PC-3 (cell line): ENCODE data around the gene ACTN4.

ENCODE experiments used
- EZH2 ChIP-seq: fragments of 300-600 bp; sonication (generic); IDR thresholded peaks from one replicate; pipeline ENCODE4 v1.6.1; 2017; ENCODE audit warnings: antibody characterized with exemption, mild to moderate bottlenecking, low read length; ENCODE audit not compliant: unreplicated experiment
- TF ChIP-seq, protein P1 (sequence below): fragments of 300-600 bp; sonication (generic); conservative IDR thresholded peaks from 2 replicates; pipeline ENCODE4 v1.5.1; 2017; ENCODE audit warnings: antibody characterized with exemption, low read depth, mild to moderate bottlenecking, low read length

DNA sequence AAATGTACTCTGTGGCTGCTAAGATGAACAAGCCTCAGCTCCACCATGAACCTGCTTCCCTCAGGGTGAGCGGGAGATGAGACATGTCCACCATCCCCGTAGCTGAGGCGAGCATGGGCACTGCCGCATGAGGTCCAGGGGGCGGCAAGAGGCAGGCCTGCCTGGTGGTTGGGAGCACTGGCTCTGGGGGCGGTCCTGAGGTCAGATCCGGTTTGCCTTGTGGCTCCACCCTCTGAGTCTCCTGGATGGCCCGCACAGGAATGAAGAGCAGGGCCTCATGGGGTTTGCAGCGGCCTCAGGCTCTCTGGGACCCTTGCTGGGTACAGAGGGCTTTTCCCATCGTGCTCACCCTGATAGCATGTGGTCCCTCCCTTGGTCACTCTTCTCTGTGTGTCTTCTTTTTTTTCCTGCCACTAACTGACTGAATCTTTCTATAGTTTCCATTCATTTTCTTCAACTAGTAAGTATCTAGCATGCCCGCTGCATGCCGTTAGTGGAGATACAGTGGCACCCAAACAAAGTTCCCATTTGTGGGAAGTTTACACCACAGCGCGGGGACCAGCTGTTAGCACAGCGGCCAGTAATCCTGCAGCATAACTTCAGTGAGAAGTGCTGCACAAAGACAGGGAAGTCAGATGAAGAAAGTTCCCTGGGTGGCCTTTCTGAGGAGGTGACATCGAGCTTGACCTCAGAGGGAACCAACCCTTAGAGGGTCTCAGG, 59.5 kb downstream of the ACTN4 start:
- TF ChIP-seq, protein P1, sequence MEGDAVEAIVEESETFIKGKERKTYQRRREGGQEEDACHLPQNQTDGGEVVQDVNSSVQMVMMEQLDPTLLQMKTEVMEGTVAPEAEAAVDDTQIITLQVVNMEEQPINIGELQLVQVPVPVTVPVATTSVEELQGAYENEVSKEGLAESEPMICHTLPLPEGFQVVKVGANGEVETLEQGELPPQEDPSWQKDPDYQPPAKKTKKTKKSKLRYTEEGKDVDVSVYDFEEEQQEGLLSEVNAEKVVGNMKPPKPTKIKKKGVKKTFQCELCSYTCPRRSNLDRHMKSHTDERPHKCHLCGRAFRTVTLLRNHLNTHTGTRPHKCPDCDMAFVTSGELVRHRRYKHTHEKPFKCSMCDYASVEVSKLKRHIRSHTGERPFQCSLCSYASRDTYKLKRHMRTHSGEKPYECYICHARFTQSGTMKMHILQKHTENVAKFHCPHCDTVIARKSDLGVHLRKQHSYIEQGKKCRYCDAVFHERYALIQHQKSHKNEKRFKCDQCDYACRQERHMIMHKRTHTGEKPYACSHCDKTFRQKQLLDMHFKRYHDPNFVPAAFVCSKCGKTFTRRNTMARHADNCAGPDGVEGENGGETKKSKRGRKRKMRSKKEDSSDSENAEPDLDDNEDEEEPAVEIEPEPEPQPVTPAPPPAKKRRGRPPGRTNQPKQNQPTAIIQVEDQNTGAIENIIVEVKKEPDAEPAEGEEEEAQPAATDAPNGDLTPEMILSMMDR: no peak
- no peak for TF ChIP-seq EZH2
